Body of pancreas (tissue), 4 donors: ENCODE results near the gene SKOR1. TPM values are rescaled to one million over a fixed set of nuclear protein-coding genes. Genes with fewer than 3 reads are reported as not detected.

Experiments used
- ATAC-seq: fragments of 150-250 bp; one replicate; pipeline ENCODE4 v1.9.1; 2016
- DNase-seq, 4 donors: peaks; one replicate each; pipeline ENCODE4 v3.0.0-alpha.2; 2019
- H3K27ac ChIP-seq, 4 donors: fragments of 200-600 bp; sonication (generic); 1 replicate in 3 of 4; 2 replicates in 1 of 4; pipeline versions ENCODE4 v1.5.1 to v1.6.1; 2016 to 2019; ENCODE audit warnings: mild to moderate bottlenecking in 1 of 4, mixed read lengths in 1 of 4, moderate library complexity in 1 of 4
- H3K27me3 ChIP-seq, 2 donors: fragments of 200-600 bp; sonication (generic); one replicate each; pipeline ENCODE4 v1.6.0; 2016; ENCODE audit warnings: mild to moderate bottlenecking in 1 of 2
- H3K36me3 ChIP-seq, 2 donors: fragments of 200-600 bp; sonication (generic); replicated peaks in 1 of 2; 2 replicates each; pipeline ENCODE4 v1.5.1; 2016; ENCODE audit warnings: low read depth in 2 of 2; ENCODE audit not compliant: insufficient read depth in 1 of 2
- H3K4me1 ChIP-seq: fragments of 200-600 bp; sonication (generic); one replicate; pipeline ENCODE4 v1.6.0; 2016
- H3K4me3 ChIP-seq, 2 donors: fragments of 200-600 bp; sonication (generic); 1 replicate in 1 of 2; 2 replicates in 1 of 2; pipeline ENCODE4 v1.5.1; 2016 to 2019
- H3K9me3 ChIP-seq, 3 donors: fragments of 200-600 bp; sonication (generic); 1 replicate in 2 of 3; 2 replicates in 1 of 3; pipeline ENCODE4 v1.5.1; 2016
- CTCF ChIP-seq, 7 experiments: fragments of 450-650 bp in 4 of 7; fragments of 200-600 bp in 3 of 7; sonication (generic) in 3 of 7; IDR thresholded peaks; one replicate each; pipeline ENCODE4 v1.5.1; 2016 to 2019; ENCODE audit warnings: antibody characterized with exemption in 7 of 7
- POLR2A ChIP-seq, 3 donors: fragments of 450-650 bp; IDR thresholded peaks; one replicate each; pipeline ENCODE4 v1.6.1; 2016; ENCODE audit warnings: antibody characterized with exemption in 3 of 3, mild to moderate bottlenecking in 2 of 3
- WGBS, 2 donors: methylation state at CpG; one replicate each; pipeline ENCODE4 v1.1.5; 2017; 5-methylcytosine and 5-hydroxymethylcytosine counted together
- intact Hi-C: fragments of 100-400 bp; cut with DNase I; formaldehyde crosslinking; loops from one replicate; pipeline ENCODE4 v1.15.1; 2023
- total RNA-seq, 2 donors: library from RNA; depleted of rRNA; stranded (reverse); fragments of >200 nt; gene quantifications; one replicate each; pipeline ENCODE4 v1.1.0, GENCODE V29; 2016

Gene SKOR1
- total RNA-seq, 2 donors from 2014 or later = under 0.01 to 0.78 TPM

- Histone ChIP-seq H3K36me3 (no peaks in the 10 kb centered on the region), H3K9me3 (no peaks in the 10 kb centered on the region), H3K4me3 (no peak overlapping the region), H3K4me1 (peaks cover 17% of the 10 kb centered on the region), H3K27ac (no peak overlapping the region), H3K27me3 (no peaks in the 10 kb centered on the region)
- TF ChIP-seq POLR2A (IDR thresholded peaks at IDR 0.05) (no peak), CTCF (IDR thresholded peaks at IDR 0.05) (no peak)
- no peak for ATAC-seq
- 79 to 83% methylated on average over 7 of the region's 7 CpGs for WGBS, 2 donors
- no peak for DNase-seq
- intact Hi-C loops = no loop called here
Observed at GRCh38 chr15:67843571-67844387, 18.5 kb downstream of the SKOR1 start.

GRCh38 chr15:67845974-67846373, 20.7 kb downstream of the SKOR1 start:
- Histone ChIP-seq H3K36me3 (no peaks in the 10 kb centered on the region), H3K4me3 (no peak overlapping the region), H3K9me3 (peaks cover 0 to 3% (median 0%) of the 10 kb centered on the region in 3 donors), H3K4me1 (peaks cover 6% of the 10 kb centered on the region), H3K27me3 (no peaks in the 10 kb centered on the region), H3K27ac (no peak overlapping the region)
- no peak for ATAC-seq
- DNase-seq = no peak
- intact Hi-C loops = no loop called here
- 65 to 81% methylated on average over 5 of the region's 5 CpGs for WGBS, 2 donors
- TF ChIP-seq POLR2A (IDR thresholded peaks at IDR 0.05) (no peak), CTCF (IDR thresholded peaks at IDR 0.05) (no peak)

- TF ChIP-seq CTCF (IDR thresholded peaks at IDR 0.05) (no peak), POLR2A (IDR thresholded peaks at IDR 0.05) (no peak)
- no peak overlapping the region for H3K27ac ChIP-seq
- no peaks in the 10 kb centered on the region for H3K4me1 ChIP-seq
- peaks cover 0 to 3% (median 0%) of the 10 kb centered on the region in 3 donors for H3K9me3 ChIP-seq
- DNase-seq = no peak
- H3K27me3 ChIP-seq = no peaks in the 10 kb centered on the region
- whole genome bisulfite sequencing, 2 donors = 100% methylated on average over 1 of the region's 1 CpG
- ATAC-seq = no peak
- intact Hi-C loops = no loop called here
- H3K36me3 ChIP-seq = no peaks in the 10 kb centered on the region
- H3K4me3 ChIP-seq = no peak overlapping the region
Observed at GRCh38 chr15:67849538-67849937, 24.2 kb downstream of the SKOR1 start.

GRCh38 chr15:67850336-67850735, 25.0 kb downstream of the SKOR1 start:
- TF ChIP-seq CTCF (IDR thresholded peaks at IDR 0.05) (no peak), POLR2A (IDR thresholded peaks at IDR 0.05) (no peak)
- intact Hi-C loops = no loop called here
- Histone ChIP-seq H3K27ac (no peak overlapping the region), H3K4me3 (no peak overlapping the region), H3K36me3 (no peaks in the 10 kb centered on the region), H3K27me3 (no peaks in the 10 kb centered on the region), H3K9me3 (peaks cover 0 to 3% (median 0%) of the 10 kb centered on the region in 3 donors), H3K4me1 (no peaks in the 10 kb centered on the region)
- no peak for DNase-seq
- WGBS, 2 donors = 51 to 57% methylated on average over 7 of the region's 7 CpGs
- ATAC-seq = no peak
